B cell (primary cell): ENCODE data around the gene DBNDD2. TPM values are rescaled to one million over a fixed set of nuclear protein-coding genes. Genes with fewer than 3 reads are reported as not detected.

Experiments used
- ATAC-seq: fragments of 200-7000 bp; cut with Tn5 transposase; one replicate; pipeline ENCODE4 v1.10.0; 2021; ENCODE audit warnings: low read depth, mild to moderate bottlenecking, moderate number of reproducible peaks, moderate library complexity
- CTCF ChIA-PET: fragments of 350-600 bp; sonication (Branson Sonifier 250); formaldehyde crosslinking; loops from one replicate; lab custom pipeline; 2021; ENCODE audit warnings: antibody characterized with exemption, inconsistent platforms; lab: Charles Lee
- POLR2A ChIA-PET: fragments of 350-600 bp; sonication (Branson Sonifier 250); formaldehyde crosslinking; loops from one replicate; lab custom pipeline; 2021; ENCODE audit warnings: antibody characterized with exemption; lab: Charles Lee
- DNase-seq: peaks from one replicate; pipeline ENCODE4 v3.0.0; 2013
- H2AFZ ChIP-seq: 2 replicates; pipeline ENCODE4 v1.6.1; 2012; ENCODE audit warnings: mild to moderate bottlenecking, low read depth, low read length; ENCODE audit not compliant: insufficient read depth, poor library complexity, severe bottlenecking
- H3K27ac ChIP-seq, 2 donors: 1 replicate in 1 of 2; 2 replicates in 1 of 2; pipeline ENCODE4 v1.5.1; 2012 to 2013; ENCODE audit warnings: low read length in 2 of 2, mild to moderate bottlenecking in 2 of 2, moderate library complexity in 1 of 2
- H3K27me3 ChIP-seq, 4 experiments: fragments of 200-600 bp in 1 of 4; sonication (generic) in 1 of 4; replicated peaks in 1 of 4; 1 replicate in 2 of 4; 2 replicates in 2 of 4; pipeline versions ENCODE4 v1.6.1 to v1.7.0; 2013 to 2016; ENCODE audit warnings: low read length in 3 of 4, mild to moderate bottlenecking in 2 of 4, mixed read lengths in 1 of 4, moderate library complexity in 1 of 4; ENCODE audit not compliant: insufficient read depth in 4 of 4, control insufficient read depth in 3 of 4; ENCODE audit errors: control extremely low read depth in 1 of 4
- H3K36me3 ChIP-seq, 2 experiments: replicated peaks in 1 of 2; 1 replicate in 1 of 2; 2 replicates in 1 of 2; pipeline versions ENCODE4 v1.6.1 to v1.7.1; 2013; ENCODE audit warnings: low read length in 1 of 2; ENCODE audit not compliant: insufficient read depth in 2 of 2, control insufficient read depth in 1 of 2; ENCODE audit errors: control extremely low read depth in 1 of 2, extremely low read depth in 1 of 2
- H3K4me1 ChIP-seq, 2 donors: fragments of 200-600 bp in 1 of 2; sonication (generic) in 1 of 2; 1 replicate in 1 of 2; 2 replicates in 1 of 2; pipeline versions ENCODE4 v1.5.1 to v1.6.1; 2013 to 2017; ENCODE audit warnings: low read length in 2 of 2; ENCODE audit not compliant: control insufficient read depth in 2 of 2, insufficient read depth in 2 of 2
- H3K4me2 ChIP-seq: replicated peaks from 2 replicates; pipeline ENCODE3; 2012; ENCODE audit warnings: mild to moderate bottlenecking, low read depth, low read length; ENCODE audit not compliant: poor library complexity, severe bottlenecking
- H3K4me3 ChIP-seq, 5 experiments: fragments of 200-600 bp in 1 of 5; sonication (generic) in 1 of 5; 1 replicate in 3 of 5; 2 replicates in 2 of 5; pipeline versions ENCODE4 v1.5.1 to v1.7.0; 2011 to 2016; ENCODE audit warnings: low read length in 4 of 5, mild to moderate bottlenecking in 4 of 5, low read depth in 2 of 5, control low read depth in 1 of 5, moderate library complexity in 1 of 5; ENCODE audit not compliant: insufficient read depth in 1 of 5; ENCODE audit errors: control extremely low read depth in 1 of 5, extremely low read depth in 1 of 5
- H3K79me2 ChIP-seq: fragments of 200-600 bp; sonication (generic); one replicate; pipeline ENCODE4 v1.6.0; 2016; ENCODE audit warnings: low read length; ENCODE audit not compliant: control insufficient read depth, insufficient read depth
- H3K9ac ChIP-seq: fragments of 200-600 bp; sonication (generic); 2 replicates; pipeline ENCODE4 v1.6.1; 2017; ENCODE audit warnings: mild to moderate bottlenecking, low read length, moderate library complexity
- H3K9me3 ChIP-seq, 3 donors: one replicate each; pipeline versions ENCODE4 v1.6.1 to v1.7.1; 2013; ENCODE audit warnings: low read length in 2 of 3; ENCODE audit not compliant: control insufficient read depth in 2 of 3, insufficient read depth in 1 of 3; ENCODE audit errors: control extremely low read depth in 1 of 3
- H4K20me1 ChIP-seq: 2 replicates; pipeline ENCODE4 v1.6.0; 2012; ENCODE audit warnings: mild to moderate bottlenecking, low read length; ENCODE audit not compliant: insufficient read depth, control insufficient read depth, poor library complexity, severe bottlenecking
- H3K27ac Mint-ChIP-seq: one replicate; pipeline ENCODE4 v1.8.0; 2021; ENCODE audit warnings: mixed read lengths
- H3K27me3 Mint-ChIP-seq: one replicate; pipeline ENCODE4 v1.8.0; 2021; ENCODE audit warnings: mixed read lengths
- H3K4me1 Mint-ChIP-seq: one replicate; pipeline ENCODE4 v1.8.0; 2021; ENCODE audit warnings: mixed read lengths
- H3K4me3 Mint-ChIP-seq: one replicate; pipeline ENCODE4 v1.8.0; 2021; ENCODE audit warnings: mixed read lengths
- H3K9me3 Mint-ChIP-seq: one replicate; pipeline ENCODE4 v1.8.0; 2022; ENCODE audit warnings: mixed read lengths; ENCODE audit not compliant: insufficient read depth
- EZH2 ChIP-seq: IDR thresholded peaks from 2 replicates; pipeline ENCODE4 v1.6.1; 2012; ENCODE audit warnings: borderline replicate concordance, low read depth, mild to moderate bottlenecking, moderate library complexity, low read length; ENCODE audit not compliant: insufficient read depth, poor library complexity, severe bottlenecking
- WGBS: methylation state at CpG from one replicate; pipeline ENCODE4 v1.1.5; 2013; ENCODE audit warnings: missing lambda C conversion rate; ENCODE audit not compliant: insufficient coverage; 5-methylcytosine and 5-hydroxymethylcytosine counted together
- intact Hi-C: fragments of 100-400 bp; cut with micrococcal nuclease; formaldehyde crosslinking; loops from one replicate; pipeline ENCODE4 v1.10.0; 2022
- polyA plus RNA-seq: library from polyadenylated mRNA; depleted of rRNA; stranded (reverse); fragments of >200 nt; gene quantifications from 2 replicates; pipeline ENCODE4 v1.2.3, GENCODE V29; 2012
- total RNA-seq, 2 donors: library from RNA; stranded (reverse); fragments of 120-200 nt in 1 of 2; gene quantifications; 1 replicate in 1 of 2; 2 replicates in 1 of 2; pipeline versions ENCODE4 v1.2.3 to v1.2.4, GENCODE V29; 2013 to 2022
- TF ChIP-seq, protein P1 (sequence below): fragments of 200-600 bp; IDR thresholded peaks from one replicate; pipeline ENCODE4 v1.8.0; 2022; ENCODE audit warnings: antibody characterized with exemption, mild to moderate bottlenecking

DBNDD2 gene
- total and polyA plus RNA-seq, 2 donors (not counting 1 experiment from before 2014, with no cell fraction given): 3.1 to 3.6 TPM

DNA sequence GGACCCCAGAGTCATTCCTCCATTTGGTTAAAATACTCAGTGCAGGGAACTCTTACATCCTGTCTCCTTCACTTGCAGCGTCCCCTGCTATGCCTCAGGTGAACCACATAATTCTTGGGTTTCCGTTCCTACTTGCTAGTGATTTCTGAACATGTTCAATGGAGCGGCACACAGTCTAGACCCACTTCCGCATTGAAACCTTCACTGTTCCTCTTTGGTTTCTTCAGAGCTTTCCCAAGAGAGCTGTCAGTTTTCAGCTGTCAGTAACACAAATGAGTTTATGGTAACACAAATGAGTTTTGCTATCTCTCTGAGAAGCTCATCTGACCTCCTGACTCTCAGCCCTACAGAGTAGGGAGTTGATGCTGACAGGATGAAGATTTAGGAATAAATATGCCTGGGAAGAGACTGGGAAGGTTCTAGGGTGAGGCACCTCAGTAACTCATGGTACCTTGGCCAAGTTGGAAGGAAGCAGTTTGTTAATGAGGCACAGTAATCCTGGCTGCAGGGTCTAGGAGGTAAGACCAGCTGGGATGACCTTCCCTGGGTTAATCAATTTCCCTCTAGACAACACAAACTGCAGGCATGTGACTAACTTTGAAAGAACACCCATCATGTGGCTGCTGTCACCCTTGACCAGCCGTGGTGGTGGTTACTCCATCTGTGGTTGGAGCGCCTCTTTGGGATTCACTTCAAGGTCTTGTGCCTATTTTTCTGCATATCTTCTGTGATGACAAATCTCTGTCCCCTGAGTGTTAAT, 39.7 kb upstream of the DBNDD2 start:
- H3K4me1 ChIP-seq: peaks cover 95 to 98% of the 10 kb centered on the region in 2 donors
- H3K9me3 ChIP-seq: no peaks in the 10 kb centered on the region
- H3K9ac ChIP-seq: peak overlapping the region; percentile 31
- H3K4me3 ChIP-seq: peak overlapping the region in 3 of 5 experiments; percentile 15 to 46 (median 18)
- peak overlapping the region; percentile 92 for H3K27ac Mint-ChIP-seq
- H3K4me1 Mint-ChIP-seq: peaks cover 86% of the 10 kb centered on the region
- TF ChIP-seq EZH2: no peak
- TF ChIP-seq, protein P1, sequence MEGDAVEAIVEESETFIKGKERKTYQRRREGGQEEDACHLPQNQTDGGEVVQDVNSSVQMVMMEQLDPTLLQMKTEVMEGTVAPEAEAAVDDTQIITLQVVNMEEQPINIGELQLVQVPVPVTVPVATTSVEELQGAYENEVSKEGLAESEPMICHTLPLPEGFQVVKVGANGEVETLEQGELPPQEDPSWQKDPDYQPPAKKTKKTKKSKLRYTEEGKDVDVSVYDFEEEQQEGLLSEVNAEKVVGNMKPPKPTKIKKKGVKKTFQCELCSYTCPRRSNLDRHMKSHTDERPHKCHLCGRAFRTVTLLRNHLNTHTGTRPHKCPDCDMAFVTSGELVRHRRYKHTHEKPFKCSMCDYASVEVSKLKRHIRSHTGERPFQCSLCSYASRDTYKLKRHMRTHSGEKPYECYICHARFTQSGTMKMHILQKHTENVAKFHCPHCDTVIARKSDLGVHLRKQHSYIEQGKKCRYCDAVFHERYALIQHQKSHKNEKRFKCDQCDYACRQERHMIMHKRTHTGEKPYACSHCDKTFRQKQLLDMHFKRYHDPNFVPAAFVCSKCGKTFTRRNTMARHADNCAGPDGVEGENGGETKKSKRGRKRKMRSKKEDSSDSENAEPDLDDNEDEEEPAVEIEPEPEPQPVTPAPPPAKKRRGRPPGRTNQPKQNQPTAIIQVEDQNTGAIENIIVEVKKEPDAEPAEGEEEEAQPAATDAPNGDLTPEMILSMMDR: peak; percentile 28
- H3K27ac ChIP-seq: peak overlapping the region; percentile 43 to 94
- no peaks in the 10 kb centered on the region for H3K27me3 Mint-ChIP-seq
- H2AFZ ChIP-seq: no peak overlapping the region
- ChIA-PET CTCF (interaction anchor here (0.5 to 20.6 kb wide), 16 partner anchors 9 to 402 kb away, joined by 3 to 814 read pairs (median 6); partner anchors contain the start of genes DBNDD2, PIGT and TP53TG5), POLR2A (interaction anchor here (1.5 to 2.2 kb wide), 4 partner anchors 47 to 68 kb away, joined by 6 to 12 read pairs (median 8); partner anchors contain the start of gene PIGT)
- ATAC-seq (peak; percentile 80), DNase-seq (peak; percentile 94)
- peaks cover 61% of the 10 kb centered on the region for H3K79me2 ChIP-seq
- no peaks in the 10 kb centered on the region for H3K9me3 Mint-ChIP-seq
- H3K27me3 ChIP-seq: no peaks in the 10 kb centered on the region
- peak overlapping the region; percentile 66 for H3K4me2 ChIP-seq
- peaks cover 92% of the 10 kb centered on the region for H4K20me1 ChIP-seq
- peak overlapping the region; percentile 86 for H3K4me3 Mint-ChIP-seq
- WGBS: 6% methylated on average over 6 of the region's 6 CpGs
- H3K36me3 ChIP-seq: peaks cover 5 to 32% of the 10 kb centered on the region in 2 experiments
- intact Hi-C loops: loop anchor here (1.0 to 5.0 kb wide), 4 partner anchors 48 to 424 kb away; partner anchors contain the start of genes DNTTIP1, PIGT and WFDC3
